Naive B cell (primary cell): ENCODE data around the gene PHF2. TPM values are rescaled to one million over a fixed set of nuclear protein-coding genes. Genes with fewer than 3 reads are reported as not detected.
"Not testable (repeated sequence)": the region's sequence is repeated elsewhere in the genome, so short reads cannot be mapped to it uniquely, and the experiment has no call there.

Experiments
- ATAC-seq, 2 donors: fragments of 150-1000 bp; cut with Tn5 transposase; 2 replicates each; pipeline ENCODE4 v1.10.0; 2021; ENCODE audit warnings: low read depth in 2 of 2, mild to moderate bottlenecking in 2 of 2, moderate library complexity in 2 of 2
- DNase-seq: peaks from one replicate; pipeline ENCODE4 v3.0.0; 2022
- H3K27ac Mint-ChIP-seq, 6 donors: one replicate each; pipeline ENCODE4 v1.8.0; 2020 to 2022; ENCODE audit warnings: mild to moderate bottlenecking in 6 of 6, mixed read lengths in 6 of 6, moderate library complexity in 5 of 6, inconsistent platforms in 2 of 6
- H3K27me3 Mint-ChIP-seq, 3 donors: one replicate each; pipeline ENCODE4 v1.8.0; 2021 to 2022; ENCODE audit warnings: mixed read lengths in 3 of 3, mild to moderate bottlenecking in 1 of 3
- H3K36me3 Mint-ChIP-seq, 2 donors: one replicate each; pipeline ENCODE4 v1.8.0; 2020 to 2022; ENCODE audit warnings: mixed read lengths in 2 of 2, inconsistent platforms in 1 of 2, mild to moderate bottlenecking in 1 of 2
- H3K4me1 Mint-ChIP-seq, 3 donors: one replicate each; pipeline ENCODE4 v1.8.0; 2020 to 2022; ENCODE audit warnings: mixed read lengths in 3 of 3, inconsistent platforms in 1 of 3, mild to moderate bottlenecking in 1 of 3, moderate library complexity in 1 of 3
- H3K4me3 Mint-ChIP-seq, 8 donors: one replicate each; pipeline ENCODE4 v1.8.0; 2020 to 2022; ENCODE audit warnings: mild to moderate bottlenecking in 8 of 8, mixed read lengths in 8 of 8, moderate library complexity in 8 of 8, inconsistent platforms in 2 of 8
- H3K9me3 Mint-ChIP-seq, 7 donors: one replicate each; pipeline ENCODE4 v1.8.0; 2020 to 2022; ENCODE audit warnings: mixed read lengths in 7 of 7, mild to moderate bottlenecking in 5 of 7, inconsistent platforms in 2 of 7, moderate library complexity in 1 of 7
- polyA plus RNA-seq, 6 donors: library from polyadenylated mRNA; unstranded; fragments of 300-500 nt; fragmentation: Illumina TruSeq; gene quantifications; one replicate each; pipeline ENCODE4 v1.2.3, GENCODE V29; 2021; ENCODE audit warnings: low read depth in 6 of 6

Gene PHF2
- polyA plus RNA-seq, 6 donors from 2014 or later, result 0.04 to 1.7 (median 1.1) TPM

DNA sequence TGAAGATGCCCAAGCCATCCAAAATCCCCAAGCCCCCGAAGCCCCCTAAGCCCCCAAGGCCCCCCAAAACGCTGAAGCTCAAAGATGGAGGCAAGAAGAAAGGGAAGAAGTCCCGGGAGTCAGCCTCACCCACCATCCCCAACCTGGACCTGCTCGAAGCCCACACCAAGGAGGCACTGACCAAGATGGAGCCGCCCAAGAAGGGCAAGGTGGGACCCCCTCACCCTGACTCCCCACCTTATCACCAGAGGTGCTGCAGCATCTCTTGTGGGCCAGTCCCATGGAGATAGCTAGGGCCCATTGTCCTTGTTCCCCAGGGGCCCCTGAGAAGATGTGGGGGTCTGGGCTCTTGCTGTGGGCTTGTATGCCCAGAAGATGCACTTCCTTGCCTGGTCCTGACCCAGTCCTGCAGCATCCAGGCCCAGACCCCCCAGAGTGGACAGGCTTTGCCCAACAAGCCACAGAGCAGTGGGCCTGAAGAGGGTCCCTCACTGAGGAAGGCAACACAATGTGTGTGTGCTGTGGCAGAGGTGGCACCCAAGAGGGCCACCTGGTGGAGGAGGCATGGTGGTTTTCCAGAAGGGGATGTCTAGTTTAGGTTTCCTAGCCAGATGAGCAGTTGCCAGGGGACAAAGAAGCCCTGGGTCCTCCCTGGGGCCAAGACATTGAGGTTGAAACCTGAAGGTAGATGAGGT is 84.1 kb downstream of the PHF2 start:
- no peak for ATAC-seq
- Mint-ChIP-seq H3K27ac (no peak overlapping the region), H3K9me3 (no peaks in the 10 kb centered on the region), H3K27me3 (no peaks in the 10 kb centered on the region), H3K4me1 (peaks cover 0 to 3% (median 0%) of the 10 kb centered on the region in 3 donors), H3K36me3 (no peaks in the 10 kb centered on the region), H3K4me3 (no peak overlapping the region)
- DNase-seq, result no peak

- Mint-ChIP-seq H3K4me1 (peaks cover 0 to 3% (median 0%) of the 10 kb centered on the region in 3 donors), H3K36me3 (peaks cover 0 to 4% of the 10 kb centered on the region in 2 donors), H3K27ac (no peak overlapping the region), H3K27me3 (no peaks in the 10 kb centered on the region), H3K4me3 (no peak overlapping the region), H3K9me3 (no peaks in the 10 kb centered on the region)
- ATAC-seq (no peak), DNase-seq (no peak)
These were observed 85.2 kb downstream of the PHF2 start for GRCh38 chr9:93661591-93661990.

DNA sequence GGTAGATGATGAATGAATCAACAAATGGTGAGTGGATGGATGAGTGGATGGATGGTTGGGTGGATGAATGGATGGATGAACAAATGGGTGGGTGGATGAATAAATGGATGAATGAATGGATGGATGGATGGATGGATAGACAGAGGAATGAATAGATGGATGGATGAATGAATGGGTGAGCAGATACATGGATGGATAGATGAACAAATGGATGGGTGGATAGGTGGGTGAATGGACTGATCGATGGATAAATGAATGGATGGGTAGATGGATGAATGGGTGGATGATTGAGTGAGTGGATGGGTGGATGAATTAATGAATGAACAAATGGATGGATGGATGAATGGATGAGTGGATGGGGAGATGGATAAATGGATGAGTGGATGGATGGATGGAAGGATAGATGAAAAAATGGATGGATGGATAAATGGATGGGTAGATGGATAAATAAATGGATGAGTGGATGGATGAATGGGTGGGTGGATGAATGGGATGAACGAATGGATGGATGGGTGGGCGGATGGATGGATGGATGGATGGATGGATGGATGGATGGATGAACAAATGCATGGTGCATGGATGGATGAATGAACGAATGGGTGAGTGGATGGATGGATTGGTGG is 85.7 kb downstream of the PHF2 start:
- Mint-ChIP-seq H3K36me3 (peaks cover 0 to 4% of the 10 kb centered on the region in 2 donors), H3K4me3 (no peak overlapping the region), H3K4me1 (peaks cover 0 to 3% (median 0%) of the 10 kb centered on the region in 3 donors), H3K27me3 (no peaks in the 10 kb centered on the region), H3K9me3 (no peaks in the 10 kb centered on the region), H3K27ac (no peak overlapping the region)
- ATAC-seq, result no peak
- DNase-seq, result no peak

GRCh38 chr9:93662952-93663572 is 86.7 kb downstream of the PHF2 start:
- Mint-ChIP-seq H3K27me3 (no peaks in the 10 kb centered on the region), H3K9me3 (no peaks in the 10 kb centered on the region), H3K27ac (no peak overlapping the region), H3K4me3 (no peak overlapping the region), H3K36me3 (peaks cover 0 to 4% of the 10 kb centered on the region in 2 donors), H3K4me1 (no peaks in the 10 kb centered on the region)
- DNase-seq (no peak), ATAC-seq (no peak)

GRCh38 chr9:93663877-93664548 is 87.6 kb downstream of the PHF2 start:
- Mint-ChIP-seq H3K4me1 (no peaks in the 10 kb centered on the region), H3K4me3 (no peak overlapping the region), H3K27ac (no peak overlapping the region), H3K36me3 (peaks cover 0 to 4% of the 10 kb centered on the region in 2 donors), H3K9me3 (no peaks in the 10 kb centered on the region), H3K27me3 (no peaks in the 10 kb centered on the region)
- DNase-seq (no peak), ATAC-seq (no peak)

DNA sequence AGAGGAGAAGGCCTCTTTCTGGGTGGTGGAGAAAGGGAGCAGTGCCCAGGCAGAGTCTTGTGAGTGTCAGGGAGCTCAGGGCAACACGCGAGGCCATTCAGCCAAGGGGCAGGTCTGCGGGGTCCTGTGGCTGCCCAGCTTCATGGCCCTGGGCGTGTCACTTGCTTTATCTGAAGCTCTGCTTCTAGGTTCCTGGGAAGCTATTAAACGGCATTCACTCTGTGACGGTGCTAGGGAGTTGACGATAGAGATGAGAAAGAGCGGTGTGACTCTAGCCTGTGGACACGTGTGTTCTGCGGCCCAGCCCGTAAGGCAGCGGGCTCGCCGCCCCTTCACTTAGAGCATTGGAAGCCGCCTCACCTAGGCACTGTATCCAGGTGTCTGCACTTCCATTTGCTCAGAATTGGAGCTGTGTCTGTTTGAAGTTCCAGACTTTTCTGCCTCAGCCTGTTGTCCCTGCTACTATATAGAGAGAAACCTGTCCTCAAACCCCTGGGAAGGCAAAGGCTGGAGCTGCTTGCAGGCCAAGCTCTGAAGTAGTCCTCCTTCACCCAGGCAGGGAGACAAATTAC is 88.3 kb downstream of the PHF2 start:
- Mint-ChIP-seq H3K9me3 (no peaks in the 10 kb centered on the region), H3K36me3 (peaks cover 0 to 4% of the 10 kb centered on the region in 2 donors), H3K27ac (no peak overlapping the region), H3K4me3 (no peak overlapping the region), H3K27me3 (no peaks in the 10 kb centered on the region), H3K4me1 (peaks cover 0 to under 1% (median 0%) of the 10 kb centered on the region in 3 donors)
- DNase-seq (no peak), ATAC-seq (no peak)

DNA sequence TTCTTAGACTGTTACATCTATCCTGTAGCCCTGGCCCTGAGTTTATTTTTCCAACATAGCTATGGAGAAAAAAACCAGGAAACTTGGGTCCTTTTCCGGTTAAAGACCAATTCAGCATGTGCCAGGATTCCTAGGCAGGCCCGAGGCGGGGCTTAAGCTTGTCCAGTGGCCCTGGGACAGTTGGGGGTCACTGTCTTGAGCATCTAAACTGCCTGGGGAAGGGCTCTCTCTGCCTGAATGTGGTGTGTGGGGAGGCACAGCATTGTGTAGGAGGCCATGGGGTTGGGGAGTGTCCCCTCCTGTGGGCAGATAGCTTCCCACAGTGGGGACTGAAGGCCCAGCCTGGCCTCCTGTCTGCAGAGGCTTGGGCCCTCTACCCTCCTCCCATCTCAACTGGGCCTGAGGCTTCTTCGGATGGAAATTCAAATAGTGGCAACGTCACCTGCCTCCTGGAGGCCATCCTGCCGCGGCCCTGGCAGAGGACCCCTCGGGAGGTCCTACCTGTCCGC is 88.8 kb downstream of the PHF2 start:
- no peaks in the 10 kb centered on the region for H3K9me3 Mint-ChIP-seq
- peaks cover 0 to 6% (median 0%) of the 10 kb centered on the region in 3 donors for H3K4me1 Mint-ChIP-seq
- ATAC-seq (no peak), DNase-seq (no peak)
- H3K4me3 Mint-ChIP-seq, result no peak overlapping the region
- H3K27me3 Mint-ChIP-seq, result no peaks in the 10 kb centered on the region
- H3K36me3 Mint-ChIP-seq, result peaks cover 0 to 4% of the 10 kb centered on the region in 2 donors
- no peak overlapping the region for H3K27ac Mint-ChIP-seq

- DNase-seq (no peak), ATAC-seq (no peak)
These were observed 89.5 kb downstream of the PHF2 start for GRCh38 chr9:93665637-93666438.

GRCh38 chr9:93666439-93666784 is 90.0 kb downstream of the PHF2 start:
- not testable (repeated sequence) for H3K9me3 Mint-ChIP-seq, H3K36me3 Mint-ChIP-seq, H3K27ac Mint-ChIP-seq, DNase-seq, H3K27me3 Mint-ChIP-seq, ATAC-seq, H3K4me3 Mint-ChIP-seq
- H3K4me1 Mint-ChIP-seq, result peaks cover 0 to 14% (median 0%) of the 10 kb centered on the region in 3 donors

More at GRCh38 chr9:93665637-93666438, 89.5 kb downstream of the PHF2 start:
- H3K4me1 Mint-ChIP-seq, result peaks cover 0 to 10% (median 0%) of the 10 kb centered on the region in 3 donors
- no peaks in the 10 kb centered on the region for H3K9me3 Mint-ChIP-seq
- peaks cover 0 to 4% of the 10 kb centered on the region in 2 donors for H3K36me3 Mint-ChIP-seq
- no peak overlapping the region for H3K4me3 Mint-ChIP-seq
- H3K27me3 Mint-ChIP-seq, result no peaks in the 10 kb centered on the region
- no peak overlapping the region for H3K27ac Mint-ChIP-seq

- H3K9me3 Mint-ChIP-seq, result no peaks in the 10 kb centered on the region
- ATAC-seq, result no peak
- H3K4me3 Mint-ChIP-seq, result no peak overlapping the region
- H3K27me3 Mint-ChIP-seq, result no peaks in the 10 kb centered on the region
- no peak overlapping the region for H3K27ac Mint-ChIP-seq
- no peak for DNase-seq
- peaks cover 0 to 14% (median 0%) of the 10 kb centered on the region in 3 donors for H3K4me1 Mint-ChIP-seq
- peaks cover 0 to 4% of the 10 kb centered on the region in 2 donors for H3K36me3 Mint-ChIP-seq
These were observed 90.6 kb downstream of the PHF2 start for GRCh38 chr9:93667006-93667405.

- DNase-seq (no peak), ATAC-seq (no peak)
- Mint-ChIP-seq H3K27ac (peak overlapping the region in 2 of 6 donors; percentile 22 to 52), H3K27me3 (no peaks in the 10 kb centered on the region), H3K4me1 (peaks cover 0 to 15% (median 0%) of the 10 kb centered on the region in 3 donors), H3K36me3 (peaks cover 4% of the 10 kb centered on the region in 2 donors), H3K9me3 (no peaks in the 10 kb centered on the region), H3K4me3 (no peak overlapping the region)
These were observed 91.2 kb downstream of the PHF2 start for GRCh38 chr9:93667627-93668026.

DNA sequence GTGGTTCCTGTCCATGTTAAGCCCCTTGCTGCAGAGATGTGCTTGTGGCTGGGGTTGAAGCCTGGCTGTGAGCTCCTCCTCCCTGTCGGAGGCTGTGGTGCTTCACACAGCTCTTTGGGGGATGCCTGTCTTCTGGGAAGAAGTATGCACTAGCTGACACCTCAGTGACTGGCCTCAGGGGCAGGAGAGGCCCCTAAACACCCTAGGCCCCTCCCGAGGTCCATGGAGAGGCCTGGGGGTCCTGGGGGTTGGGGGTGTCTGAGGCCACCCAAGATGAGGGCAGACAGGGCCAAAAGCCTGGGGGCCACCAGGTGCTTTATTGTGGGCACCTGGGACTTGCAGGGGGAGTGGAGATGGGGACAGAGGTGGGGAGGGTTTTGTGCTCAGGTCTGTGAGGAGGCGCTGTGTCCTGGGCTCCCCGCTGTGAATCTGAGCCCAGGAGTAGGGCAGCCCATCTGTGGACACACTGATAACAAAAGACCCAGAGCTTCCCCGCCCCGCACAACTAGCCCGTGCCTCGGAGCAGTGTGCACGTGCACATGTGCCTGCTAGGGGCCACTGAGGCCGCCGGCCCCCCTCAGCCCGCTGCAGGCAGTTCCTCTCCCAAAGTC is 92.0 kb downstream of the PHF2 start:
- no peak for ATAC-seq
- H3K27ac Mint-ChIP-seq, result no peak overlapping the region
- DNase-seq, result no peak

More for the DNA sequence above, 92.0 kb downstream of the PHF2 start:
- no peaks in the 10 kb centered on the region for H3K9me3 Mint-ChIP-seq
- no peak overlapping the region for H3K4me3 Mint-ChIP-seq
- peaks cover 0 to 19% (median 0%) of the 10 kb centered on the region in 3 donors for H3K4me1 Mint-ChIP-seq
- H3K36me3 Mint-ChIP-seq, result peaks cover 4 to 10% of the 10 kb centered on the region in 2 donors
- no peaks in the 10 kb centered on the region for H3K27me3 Mint-ChIP-seq
